Stimulated activated CD4-positive, alpha-beta T cell treated with anti-CD3 and anti-CD28 coated beads, Interleukin-2, amount 100 ng/mL, for 4 hours (primary cell): Measurements from ENCODE around the gene APOC4.
"Not testable (repeated sequence)": the region's sequence is repeated elsewhere in the genome, so short reads cannot be mapped to it uniquely, and the experiment has no call there.

Experiments
- DNase-seq: peaks from one replicate; pipeline ENCODE4 v3.0.0-alpha.2; 2020; ENCODE audit warnings: low read depth

The APOC4 gene

GRCh38 chr19:44958090-44958489, 16.1 kb downstream of the APOC4 start:
- DNase-seq: no peak

DNA sequence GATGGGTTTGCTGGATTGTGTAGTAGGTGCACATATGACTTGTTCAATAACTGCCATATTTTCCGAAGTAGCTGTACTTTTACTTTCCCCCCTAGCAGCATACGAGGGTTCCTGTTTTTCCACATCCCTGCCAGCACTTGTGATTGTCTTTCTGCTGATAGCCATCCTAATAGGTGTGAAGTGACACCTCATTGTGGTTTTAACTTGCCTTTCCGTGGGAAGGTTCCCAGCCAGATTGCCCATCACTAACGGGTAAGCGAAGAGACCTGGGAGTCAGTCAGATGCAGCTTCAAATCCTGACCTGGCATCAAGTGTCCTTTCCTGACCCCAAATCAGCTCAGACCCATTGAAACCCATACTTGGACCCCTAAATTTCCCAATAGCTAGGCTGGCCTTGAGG, 17.7 kb downstream of the APOC4 start:
- DNase-seq: no peak

DNA sequence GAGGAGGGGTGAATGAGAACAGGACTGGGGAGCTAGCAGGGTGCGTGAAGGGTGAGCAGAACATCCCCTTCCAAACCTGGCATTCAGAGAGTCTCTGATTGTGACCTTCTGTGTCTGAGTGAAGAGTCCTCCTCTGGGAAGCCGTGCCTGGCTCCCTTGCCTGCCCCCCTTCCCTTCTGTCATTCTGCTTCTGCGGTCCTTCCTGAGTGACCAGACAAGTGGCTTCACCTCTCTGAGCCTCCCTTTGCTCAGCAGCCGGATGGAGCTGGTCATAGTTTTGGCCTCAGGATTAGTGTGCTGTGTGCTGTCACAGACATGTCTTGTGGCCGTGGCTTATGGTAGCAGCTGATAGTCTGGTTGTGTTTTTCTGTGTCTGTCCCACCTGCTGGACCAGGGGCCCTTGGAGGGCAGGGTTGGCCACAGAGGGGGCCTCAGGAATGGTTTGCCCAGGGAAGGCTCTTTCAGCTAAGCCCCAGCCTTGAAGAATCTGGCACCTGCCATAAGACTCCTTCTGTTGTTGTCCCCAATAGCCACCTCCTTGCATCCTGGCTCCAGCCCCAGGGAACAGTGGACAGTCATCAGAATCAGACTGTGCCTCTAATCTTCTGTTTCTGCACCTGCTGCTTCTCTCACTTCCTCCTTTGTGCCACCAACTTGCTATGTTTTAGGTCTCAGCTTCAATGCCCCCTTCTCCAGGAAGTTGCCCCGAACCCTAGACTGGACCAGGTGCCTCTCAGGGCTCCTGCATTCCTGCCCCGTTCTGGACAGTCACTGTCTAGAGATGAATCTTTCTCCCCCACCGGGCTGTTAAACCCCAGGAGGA, 19.1 kb downstream of the APOC4 start:
- DNase-seq: no peak

DNA sequence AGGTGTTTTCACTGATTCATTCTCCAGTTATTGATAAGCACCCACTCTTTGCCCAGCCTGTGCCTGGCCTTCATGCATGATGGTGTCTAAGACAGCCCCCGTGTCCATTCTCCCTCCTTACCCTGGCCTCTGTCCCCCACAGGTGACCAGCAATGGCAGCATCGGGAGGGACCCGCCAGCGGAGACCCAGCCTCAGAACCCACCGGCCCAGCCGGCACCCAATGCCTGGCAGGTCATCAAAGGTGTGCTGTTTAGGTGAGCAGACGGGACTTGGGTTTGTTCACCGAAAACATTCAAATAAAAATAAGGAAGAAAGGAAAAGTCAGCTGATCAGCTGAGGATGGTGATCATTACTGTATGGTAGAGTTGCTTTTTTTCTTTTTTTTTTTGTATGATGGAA, 19.8 kb downstream of the APOC4 start:
- DNase-seq: no peak

- no peak for DNase-seq
These were observed 26.1 kb downstream of the APOC4 start for GRCh38 chr19:44968118-44968517.

- no peak for DNase-seq
These were observed 26.6 kb downstream of the APOC4 start for GRCh38 chr19:44968670-44969069.

DNA sequence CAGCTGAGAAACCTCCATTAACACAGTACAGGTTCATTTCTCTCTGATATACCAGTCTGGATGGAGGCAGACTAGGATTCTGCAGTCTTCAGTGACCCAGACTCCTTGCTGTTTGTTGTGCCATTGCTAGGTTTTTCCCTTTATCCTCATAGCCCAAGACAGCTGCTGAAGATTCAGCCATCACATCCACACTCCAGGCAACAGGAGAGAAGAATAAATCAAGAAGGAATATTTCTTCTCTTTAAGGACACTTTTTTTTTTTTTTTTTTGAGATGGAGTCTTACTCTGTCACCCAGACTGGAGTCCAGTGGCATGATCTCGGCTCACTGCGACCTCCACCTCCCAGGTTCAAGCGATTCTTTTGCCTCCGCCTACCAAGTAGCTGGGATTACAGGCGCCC, 27.4 kb downstream of the APOC4 start:
- DNase-seq: no peak

DNA sequence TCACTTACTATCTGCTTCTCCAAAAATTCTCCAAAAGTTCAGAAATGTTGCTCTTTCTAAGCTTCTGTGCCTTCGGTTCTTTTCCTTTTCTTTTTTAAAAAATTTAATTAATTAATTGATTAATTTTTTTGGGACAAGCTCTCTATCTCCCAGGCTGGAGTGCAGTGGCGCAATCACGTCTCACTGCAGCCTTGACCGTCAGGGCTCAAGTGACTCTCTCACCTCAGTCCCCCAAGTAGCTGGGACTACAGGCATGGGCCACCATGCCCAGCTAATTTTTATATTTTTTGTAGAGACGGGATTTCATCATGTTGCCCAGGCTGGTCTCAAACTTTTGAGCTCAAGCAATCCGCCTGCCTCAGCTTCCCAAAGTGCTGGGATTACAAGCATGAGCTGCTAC, 29.4 kb downstream of the APOC4 start:
- not testable (repeated sequence) for DNase-seq

- no peak for DNase-seq
These were observed 30.8 kb downstream of the APOC4 start for GRCh38 chr19:44972802-44973201.

GRCh38 chr19:44973982-44974735, 32.1 kb downstream of the APOC4 start:
- no peak for DNase-seq

DNA sequence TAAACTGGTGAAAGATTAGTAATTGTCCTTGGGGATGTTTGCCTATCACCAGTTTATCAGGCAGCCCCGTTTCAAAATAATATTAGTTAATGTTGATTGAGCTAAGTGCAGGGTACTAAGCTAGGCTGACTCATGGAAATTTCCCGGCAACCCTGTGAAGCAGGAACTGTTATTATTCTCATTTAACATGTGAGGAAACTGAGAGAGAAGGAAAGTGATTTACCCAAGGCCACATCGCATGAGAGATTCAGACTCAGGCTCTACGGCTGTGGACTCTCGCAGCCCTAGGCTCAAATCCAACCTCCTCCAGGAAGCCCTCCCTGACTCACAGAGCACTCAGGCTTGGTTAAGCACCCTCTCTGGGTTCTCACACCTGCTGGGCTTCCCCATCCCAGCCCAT, 32.8 kb downstream of the APOC4 start:
- DNase-seq: no peak

- no peak for DNase-seq
These were observed 33.4 kb downstream of the APOC4 start for GRCh38 chr19:44975444-44975843.

- no peak for DNase-seq
These were observed 42.0 kb downstream of the APOC4 start for GRCh38 chr19:44984005-44984404.

GRCh38 chr19:44985445-44985844, 43.4 kb downstream of the APOC4 start:
- DNase-seq: no peak

- DNase-seq: no peak
These were observed 44.4 kb downstream of the APOC4 start for GRCh38 chr19:44986389-44986788.

- DNase-seq: no peak
These were observed 45.2 kb downstream of the APOC4 start for GRCh38 chr19:44987148-44987675.

DNA sequence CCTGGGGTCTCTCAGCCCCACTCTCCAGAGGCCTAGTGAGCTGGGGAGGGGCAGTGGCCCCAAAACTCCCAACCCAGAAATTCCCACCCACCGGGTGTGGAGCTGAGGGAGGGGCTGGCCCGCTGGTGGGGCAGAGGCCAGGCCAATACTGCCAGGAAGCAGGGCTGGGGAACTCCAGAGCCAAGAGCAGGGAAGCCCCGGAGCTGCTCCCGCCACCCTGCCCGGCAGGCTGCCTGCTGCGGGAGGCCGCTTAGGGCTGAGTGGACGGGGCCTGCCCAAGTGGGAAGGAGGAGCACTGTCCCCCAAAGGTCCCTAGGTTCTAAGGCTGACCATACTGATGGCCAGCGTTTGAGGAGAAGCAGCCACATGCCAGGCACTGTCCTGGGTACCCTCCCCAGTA, 46.2 kb downstream of the APOC4 start:
- DNase-seq: no peak

GRCh38 chr19:44988896-44989556, 47.0 kb downstream of the APOC4 start:
- peak; percentile 47 for DNase-seq

DNA sequence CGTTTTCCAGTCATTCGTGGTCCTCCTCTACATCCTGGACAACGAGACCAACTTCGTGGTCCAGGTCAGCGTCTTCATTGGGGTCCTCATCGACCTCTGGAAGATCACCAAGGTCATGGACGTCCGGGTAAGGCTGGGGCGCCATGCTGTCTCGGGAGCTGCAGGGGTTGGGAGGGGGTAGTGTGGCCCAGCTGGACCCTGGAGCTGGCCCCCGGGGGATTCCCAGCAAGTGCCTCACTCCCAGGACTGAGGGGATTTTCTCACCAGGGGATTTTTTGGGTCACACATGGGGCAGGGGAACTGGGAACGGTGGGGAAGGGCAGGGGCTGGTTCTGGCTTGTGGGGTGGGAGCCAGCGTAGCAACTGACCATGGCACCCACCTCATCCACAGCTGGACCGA, 48.4 kb downstream of the APOC4 start:
- no peak for DNase-seq

- no peak for DNase-seq
These were observed 48.9 kb downstream of the APOC4 start for GRCh38 chr19:44990966-44991365.

GRCh38 chr19:44992336-44993163, 50.5 kb downstream of the APOC4 start:
- DNase-seq: no peak

DNA sequence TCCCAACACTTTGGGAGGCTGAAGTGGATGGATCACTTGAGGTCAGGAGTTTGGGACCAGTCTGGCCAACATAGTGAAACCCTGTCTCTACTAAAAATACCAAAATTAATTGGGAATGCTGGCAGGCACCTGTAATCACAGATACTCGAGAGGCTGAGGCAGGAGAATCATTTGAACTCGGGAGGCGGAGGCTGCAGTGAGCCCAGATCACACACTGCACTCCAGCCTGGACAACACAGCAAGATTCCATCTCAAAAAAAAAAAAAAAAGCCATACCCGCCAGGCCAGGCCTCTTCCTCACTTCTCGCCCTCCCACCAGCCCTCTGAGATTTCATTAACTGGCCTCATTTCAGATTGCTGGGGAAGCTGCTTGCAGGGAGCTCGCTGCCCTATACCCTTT, 51.5 kb downstream of the APOC4 start:
- DNase-seq: no peak
